Tibial nerve (tissue), 4 donors: ENCODE measurements around the gene C1QTNF4.

Experiments
- CTCF ChIP-seq, 5 experiments: fragments of 200-600 bp in 3 of 5; fragments of 450-650 bp in 2 of 5; sonication (generic) in 3 of 5; IDR thresholded peaks; one replicate each; pipeline ENCODE4 v1.5.1; 2016 to 2019; ENCODE audit warnings: antibody characterized with exemption in 5 of 5, mild to moderate bottlenecking in 3 of 5, moderate library complexity in 2 of 5
- EP300 ChIP-seq, 2 donors: sonication (generic); formaldehyde crosslinking; IDR thresholded peaks; one replicate each; pipeline ENCODE4 v1.6.1; 2017; ENCODE audit warnings: antibody characterized with exemption in 2 of 2, mild to moderate bottlenecking in 1 of 2
- POLR2A ChIP-seq, 2 donors: fragments of 450-650 bp; IDR thresholded peaks; one replicate each; pipeline ENCODE4 v1.6.1; 2017; ENCODE audit warnings: antibody characterized with exemption in 2 of 2, mild to moderate bottlenecking in 2 of 2, moderate library complexity in 2 of 2

- TF ChIP-seq POLR2A (IDR thresholded peaks at IDR 0.05) (no peak), CTCF (IDR thresholded peaks at IDR 0.05) (no peak), EP300 (IDR thresholded peaks at IDR 0.05) (no peak)
These were observed 23.2 kb upstream of the C1QTNF4 start for GRCh38 chr11:47617417-47617809.
